T-helper 22 cell (primary cell): ENCODE measurements around the gene ZNF341.

Experiments used
- DNase-seq: peaks from one replicate; pipeline ENCODE4 v3.0.0-alpha.2; 2020; ENCODE audit warnings: low read depth

The ZNF341 gene

DNA sequence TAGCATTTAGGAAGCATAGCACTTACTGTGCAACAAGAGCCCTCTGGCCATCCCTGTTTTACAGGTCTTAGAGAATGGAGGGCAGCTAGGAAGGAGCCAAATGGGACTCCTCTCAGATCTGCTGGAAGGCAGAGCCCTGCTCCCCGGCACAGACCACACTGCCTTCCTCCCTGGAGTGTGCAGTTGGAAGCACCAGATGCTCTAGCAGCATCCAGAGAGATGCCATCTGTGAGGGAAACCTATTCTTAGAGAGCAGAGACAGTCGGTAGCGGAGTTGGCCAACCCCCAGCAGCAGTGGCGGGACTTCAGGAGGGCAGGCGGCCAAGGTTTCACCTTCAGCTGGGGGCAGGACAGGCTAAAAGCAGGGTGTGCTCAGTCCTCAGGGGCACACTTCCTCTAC, 28.9 kb upstream of the ZNF341 start:
- no peak for DNase-seq

DNA sequence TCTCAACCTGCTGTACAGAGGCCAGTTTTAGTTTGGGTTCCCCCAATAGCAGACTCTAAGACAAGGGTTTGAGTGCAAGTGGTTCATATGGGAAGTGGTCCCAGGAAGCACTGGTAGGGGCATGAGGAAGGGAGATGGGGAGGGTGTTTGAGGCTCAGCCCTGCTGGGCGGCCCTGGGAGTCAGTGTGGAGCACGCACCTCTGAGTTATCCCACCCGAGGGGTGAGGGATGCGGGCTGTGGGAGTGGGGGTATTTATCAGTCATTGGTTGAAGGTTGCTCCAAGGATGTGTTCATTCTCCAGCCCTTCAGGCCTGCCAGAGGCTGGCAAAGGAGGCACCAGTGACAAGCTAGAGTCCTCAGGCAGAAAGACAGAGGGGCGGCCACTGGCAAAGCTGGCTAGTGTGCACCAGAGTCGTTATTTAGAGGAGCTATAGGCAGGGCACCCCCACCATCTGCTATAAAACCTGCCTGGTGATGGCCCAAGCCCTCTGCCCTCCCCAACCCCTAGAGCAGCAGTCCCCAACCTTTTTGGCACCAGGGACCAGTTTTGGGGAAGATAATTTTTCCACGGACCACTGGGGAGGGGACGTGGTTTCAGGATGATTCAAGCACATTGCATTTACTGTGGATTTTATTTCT, 28.2 kb upstream of the ZNF341 start:
- no peak for DNase-seq

DNA sequence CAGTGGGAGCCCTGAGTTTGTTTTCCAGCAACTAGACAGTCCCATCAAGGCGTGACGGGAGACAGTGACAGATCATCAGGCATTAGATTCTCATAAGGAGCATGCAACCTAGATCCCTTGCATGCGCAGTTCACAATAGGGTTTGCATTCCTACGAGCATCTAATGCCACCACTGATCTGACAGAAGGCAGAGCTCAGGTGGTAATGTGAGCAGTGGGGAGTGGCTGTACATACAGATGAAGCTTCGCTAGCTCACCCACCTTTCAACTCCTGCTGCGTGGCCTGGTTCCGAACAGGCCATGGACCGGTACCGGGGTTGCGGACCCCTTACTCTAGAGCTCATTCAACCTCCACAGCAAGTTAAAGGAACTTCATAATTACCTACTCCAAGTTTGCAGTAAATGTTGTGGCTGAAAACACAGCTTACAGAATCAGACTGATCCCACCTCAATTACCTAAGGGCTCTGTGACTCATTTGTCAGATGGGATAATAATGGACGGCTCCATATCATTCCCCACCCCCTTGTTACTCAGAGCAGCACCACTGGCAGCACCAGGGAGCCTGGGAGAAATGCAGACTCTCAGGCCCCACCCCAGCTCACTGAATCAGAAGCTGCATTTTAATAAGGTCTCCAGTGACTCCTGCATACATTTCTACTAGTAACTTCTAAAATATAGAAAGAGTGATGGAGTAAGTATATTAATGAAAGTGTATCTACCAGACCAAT, 27.4 kb upstream of the ZNF341 start:
- no peak for DNase-seq

DNA sequence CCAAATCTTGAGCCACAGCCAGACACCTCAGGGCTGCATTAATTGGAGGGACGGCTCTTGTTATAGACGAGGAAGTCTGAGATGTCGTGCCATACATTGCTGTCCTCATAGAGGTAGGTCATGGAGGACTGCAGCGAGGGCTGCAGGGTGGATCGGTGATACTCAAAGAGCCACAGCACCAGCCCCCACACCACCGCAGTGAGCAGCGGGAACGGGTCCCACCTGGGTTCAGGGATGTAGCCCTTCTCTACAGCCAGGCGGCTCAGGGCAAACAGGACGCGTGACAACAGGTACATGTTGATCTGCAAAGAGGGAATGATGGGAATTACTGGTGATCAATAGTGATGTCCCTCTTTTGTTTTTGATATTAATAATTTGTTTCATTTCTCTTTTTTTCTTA, 24.1 kb upstream of the ZNF341 start:
- DNase-seq, result no peak

DNA sequence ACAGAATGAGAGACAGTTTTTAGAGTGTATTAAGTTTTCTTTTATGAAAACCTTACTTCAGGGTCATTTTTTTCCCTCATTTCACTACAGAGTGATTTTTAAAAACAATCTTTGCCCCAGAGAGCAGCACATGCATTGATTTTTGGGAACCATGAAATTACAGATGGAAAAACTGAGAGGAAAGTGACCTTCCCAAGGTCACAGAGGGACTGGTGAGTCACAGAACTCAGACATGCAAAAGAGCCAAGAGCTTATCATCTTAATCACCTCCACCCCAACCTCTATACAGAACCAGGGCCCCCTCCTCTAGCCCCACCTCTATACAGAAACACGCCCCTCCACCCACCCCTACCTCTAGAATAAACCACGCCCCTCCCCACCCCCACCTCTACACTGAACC, 22.4 kb upstream of the ZNF341 start:
- DNase-seq, result no peak

DNA sequence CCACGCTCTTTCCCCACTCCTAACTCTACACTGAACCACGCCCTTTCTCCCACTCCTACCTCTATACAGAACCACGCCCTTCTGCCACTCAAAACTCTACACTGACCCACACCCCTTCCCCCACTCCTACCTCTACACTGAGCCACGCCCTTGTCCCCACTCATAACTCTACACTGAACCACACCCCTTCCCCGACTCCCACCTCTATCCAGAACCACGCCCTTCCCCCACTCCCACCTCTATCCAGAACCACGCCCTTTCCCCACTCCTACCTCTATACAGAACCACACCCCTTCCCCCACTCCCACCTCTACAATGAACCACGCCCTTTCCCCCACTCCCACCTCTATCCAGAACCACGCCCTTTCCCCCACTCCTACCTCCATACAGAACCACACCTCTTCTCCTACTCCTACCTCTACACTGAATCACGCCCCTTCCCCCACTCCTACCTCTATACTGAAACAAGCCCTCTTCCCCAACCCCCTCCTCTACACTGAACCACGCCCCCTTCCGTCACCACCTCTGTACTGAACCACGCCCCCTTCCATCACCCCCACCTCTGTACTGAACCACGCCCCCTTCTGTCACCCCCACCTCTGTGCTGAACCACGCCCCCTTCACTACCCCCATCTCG, 21.8 kb upstream of the ZNF341 start:
- no peak for DNase-seq

DNA sequence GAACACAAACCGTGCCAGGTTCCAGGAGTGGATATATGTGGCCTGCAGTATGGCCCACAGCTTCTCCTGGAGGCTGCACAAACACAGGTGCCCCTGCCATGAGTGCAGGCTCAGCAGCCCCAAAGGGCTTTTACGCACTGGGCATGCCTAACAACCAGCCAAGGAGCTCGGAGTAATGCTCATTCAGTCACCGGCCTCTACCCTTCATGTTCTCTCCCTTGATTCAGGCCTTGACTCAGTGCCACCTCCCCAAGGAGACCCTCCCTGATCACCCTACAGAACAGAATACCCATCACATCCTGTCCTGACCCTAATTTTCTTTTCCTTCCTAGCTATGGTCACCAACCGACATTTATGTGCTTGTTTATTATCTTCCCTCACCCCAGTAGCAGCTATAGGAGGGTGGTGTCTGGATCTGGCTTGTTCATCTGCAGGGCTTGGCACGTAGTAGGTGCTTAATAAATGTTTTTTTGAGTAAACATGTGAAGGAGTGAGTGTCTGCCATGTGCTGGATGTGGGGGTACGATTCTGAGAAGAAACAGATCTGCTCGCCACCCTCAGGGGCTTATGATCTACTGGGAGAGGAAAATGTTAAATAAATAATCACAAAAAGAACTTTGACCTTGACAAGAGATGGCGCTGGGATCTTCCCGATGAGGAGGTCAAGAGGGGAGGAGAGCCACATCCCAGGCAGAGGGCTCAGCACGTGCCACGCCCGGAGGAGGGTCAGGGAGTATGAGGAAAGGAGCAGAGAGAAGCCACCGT, 20.9 kb upstream of the ZNF341 start:
- DNase-seq, result no peak

DNA sequence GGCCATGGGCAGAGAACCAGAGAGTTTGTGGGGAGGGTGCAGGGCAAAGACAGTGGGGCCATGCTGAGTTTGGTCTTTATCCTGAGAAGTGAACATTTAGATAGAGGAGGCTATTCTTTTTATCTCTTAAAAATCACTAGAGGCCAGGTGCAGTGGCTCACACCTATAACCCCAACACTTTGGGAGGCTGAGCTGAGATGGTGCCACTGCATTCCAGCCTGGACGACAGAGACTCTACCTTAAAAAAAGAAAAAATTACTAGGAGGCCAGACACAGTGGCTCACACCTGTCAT, 20.4 kb upstream of the ZNF341 start:
- no peak for DNase-seq

DNA sequence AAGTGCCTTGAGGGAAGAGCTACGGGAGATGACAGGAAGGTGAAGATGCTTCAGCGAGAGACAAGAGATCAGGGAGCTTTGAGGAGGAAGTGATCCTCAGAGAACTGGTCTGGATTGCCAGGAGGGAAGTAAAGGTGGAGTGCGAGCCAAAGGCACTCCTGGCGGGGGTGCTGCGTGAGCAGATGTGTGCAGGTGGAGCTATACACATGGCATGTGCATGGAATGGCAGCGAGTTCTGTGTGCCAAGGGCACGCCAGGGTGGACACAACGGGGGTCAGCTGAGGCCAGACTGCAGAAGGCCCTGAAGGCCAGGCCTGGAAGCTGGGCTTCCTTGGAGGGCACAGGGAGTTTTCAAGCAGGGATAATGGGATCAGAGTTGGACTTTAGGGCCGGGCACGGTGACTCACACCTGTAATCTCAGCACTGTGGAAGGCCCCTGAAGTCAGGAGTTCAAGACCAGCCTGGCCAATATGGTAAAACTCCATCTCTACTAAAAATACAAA, 17.9 kb upstream of the ZNF341 start:
- DNase-seq, result no peak

DNA sequence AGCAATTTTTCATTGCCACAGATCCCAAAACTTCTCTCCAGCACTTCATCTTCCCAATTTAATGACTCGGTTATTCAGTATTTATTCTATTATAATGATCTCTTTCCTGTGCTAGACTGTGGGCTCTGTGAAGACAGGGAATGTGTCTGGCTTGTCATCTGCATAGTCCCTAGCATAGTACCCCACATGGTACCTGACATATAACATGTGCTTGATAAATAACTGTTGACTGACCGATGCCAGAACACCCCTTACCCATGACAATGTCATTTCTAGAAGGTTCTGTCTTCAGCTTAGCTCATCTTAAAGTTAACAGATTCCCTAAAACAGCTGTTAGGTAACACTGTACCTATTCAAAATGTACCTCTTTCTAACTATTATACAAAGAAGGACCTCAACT, 15.3 kb upstream of the ZNF341 start:
- no peak for DNase-seq

DNA sequence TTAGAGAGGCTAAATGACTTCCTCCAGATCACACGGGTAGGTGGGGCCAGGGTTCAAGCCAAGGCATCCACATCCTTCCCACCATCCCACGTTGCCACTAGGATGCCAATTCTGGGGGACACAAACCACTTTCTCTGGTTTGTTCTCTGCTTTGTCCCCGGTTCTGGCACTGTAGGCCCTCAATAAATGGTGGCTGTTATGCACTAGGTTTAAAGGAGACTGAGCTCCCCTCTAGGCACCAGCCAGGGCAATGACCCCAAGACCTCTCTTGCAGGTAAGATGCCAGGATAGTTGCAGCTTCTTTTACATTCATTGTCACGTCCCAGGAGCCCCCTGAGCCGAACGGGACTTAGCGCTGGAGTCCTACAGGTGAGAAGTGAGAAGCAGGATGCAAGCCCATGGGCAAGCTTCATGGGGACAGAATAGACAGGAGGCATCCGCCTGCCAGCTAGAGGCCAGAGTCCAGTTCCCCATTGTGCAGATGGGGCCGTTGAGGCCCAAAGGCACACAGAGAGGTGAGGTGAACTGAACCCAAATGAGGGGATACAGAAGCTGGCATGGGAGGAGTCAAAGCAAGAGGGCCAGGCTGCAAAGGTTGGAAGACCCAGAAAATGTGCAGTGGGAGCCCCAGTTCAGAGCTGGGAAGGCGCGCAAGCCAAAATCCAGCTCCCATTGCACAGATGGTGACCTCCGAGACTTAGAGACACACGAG, 12.4 kb upstream of the ZNF341 start:
- no peak for DNase-seq

DNA sequence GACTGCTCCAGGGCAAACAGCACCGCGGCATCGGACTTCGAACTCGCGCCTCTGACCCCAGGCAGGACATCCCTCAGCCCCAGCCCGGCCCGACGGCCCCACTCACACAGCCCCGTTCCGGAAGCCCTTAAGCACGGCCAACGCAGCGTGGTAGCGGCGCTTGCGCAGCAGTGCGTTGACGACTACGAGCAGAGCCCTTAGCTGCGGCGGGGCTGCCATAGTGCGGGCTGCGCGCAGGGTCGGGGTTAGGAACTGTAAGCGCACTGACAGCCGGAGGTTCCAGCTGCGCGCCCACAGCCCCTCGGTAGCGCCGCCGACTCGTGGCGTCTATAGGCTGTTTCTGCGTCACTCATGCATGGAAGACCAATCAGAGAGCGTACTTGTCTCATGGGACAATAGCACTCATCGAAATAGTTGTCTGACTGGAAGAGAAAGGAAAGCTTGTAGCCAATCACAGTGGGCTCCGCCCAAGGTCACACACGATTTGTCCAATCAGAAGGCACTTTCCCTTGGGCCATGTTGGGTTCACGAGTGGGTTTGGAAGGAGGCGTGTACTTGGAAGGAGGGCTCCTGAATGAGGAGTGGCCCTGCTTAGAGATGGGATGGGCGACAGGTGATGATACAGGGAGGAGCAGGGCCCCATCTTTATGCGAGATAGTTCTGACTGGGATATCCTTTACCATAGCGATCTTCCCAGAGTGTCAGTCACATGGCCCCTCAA, 11.6 kb upstream of the ZNF341 start, which contains the start of gene PXMP4:
Gene PXMP4 (minus strand): TSS at position 322 of the 721 bp plus-strand sequence. CDS start 103 bp downstream, at position 219.
- DNase-seq, result peak; percentile 81

DNA sequence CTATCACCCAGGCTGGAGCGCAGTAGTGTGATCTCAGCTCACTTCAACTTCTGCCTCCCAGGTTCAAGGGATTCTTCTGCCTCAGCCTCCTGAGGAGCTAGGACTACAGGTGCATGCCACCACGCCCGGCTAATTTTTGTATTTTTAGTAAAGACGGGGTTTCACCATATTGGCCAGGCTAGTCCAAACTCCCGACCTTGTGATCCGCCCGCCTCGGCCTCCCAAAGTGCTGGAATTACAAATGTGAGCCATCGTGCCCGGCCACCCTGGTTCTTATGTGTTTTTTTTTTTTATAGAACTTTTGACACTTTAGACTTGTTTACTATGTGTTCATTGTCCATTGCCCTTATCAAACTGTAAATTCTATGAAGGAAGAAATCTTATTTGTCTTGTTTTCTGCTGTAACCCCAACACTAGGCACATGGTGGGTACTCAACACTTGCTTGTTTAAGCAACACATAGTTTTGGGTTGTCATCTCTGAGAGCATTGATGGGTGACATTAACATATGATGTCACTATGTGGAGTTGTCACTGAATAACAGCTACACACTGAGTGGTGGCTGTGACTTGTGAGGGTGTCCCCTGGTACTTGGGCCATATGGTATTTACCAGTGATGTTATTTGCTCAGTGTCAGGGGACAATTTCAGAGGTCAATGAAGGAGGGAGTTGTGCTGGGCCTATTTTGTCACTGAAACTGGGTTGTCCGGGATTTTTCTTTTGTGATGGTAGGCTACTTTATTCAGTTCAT, 10.2 kb upstream of the ZNF341 start:
- DNase-seq, result no peak

DNA sequence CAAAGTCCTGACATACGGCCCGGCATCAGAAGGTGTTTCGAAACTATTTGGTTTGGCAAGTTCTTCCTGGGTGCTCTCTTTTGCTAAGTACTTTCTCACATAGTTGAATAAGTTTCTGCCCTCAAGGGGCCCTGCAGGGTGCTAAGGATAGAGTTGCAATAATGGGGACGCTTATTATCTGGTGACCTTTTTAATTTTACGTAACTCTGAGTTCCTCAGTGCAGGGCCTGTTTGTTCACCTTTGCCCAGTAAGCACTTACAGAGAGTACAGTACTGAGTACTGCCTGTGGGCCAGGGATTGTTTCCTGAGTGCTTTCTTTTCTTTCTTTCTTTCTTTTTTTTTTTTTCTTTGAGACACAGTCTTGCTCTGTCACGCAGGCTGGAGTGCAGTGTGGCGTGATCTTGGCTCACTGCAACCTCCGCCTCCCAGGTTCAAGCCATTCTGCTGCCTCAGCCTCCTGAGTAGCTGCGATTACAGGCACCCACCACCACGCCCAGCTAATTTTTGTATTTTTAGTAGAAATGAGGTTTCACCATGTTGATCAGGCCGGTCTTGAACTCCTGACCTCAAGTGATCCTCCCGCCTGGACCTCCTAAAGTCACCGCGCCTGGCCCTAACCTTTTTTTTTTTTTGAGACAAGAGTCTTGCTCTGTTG, 7.2 kb upstream of the ZNF341 start:
- DNase-seq, result no peak

DNA sequence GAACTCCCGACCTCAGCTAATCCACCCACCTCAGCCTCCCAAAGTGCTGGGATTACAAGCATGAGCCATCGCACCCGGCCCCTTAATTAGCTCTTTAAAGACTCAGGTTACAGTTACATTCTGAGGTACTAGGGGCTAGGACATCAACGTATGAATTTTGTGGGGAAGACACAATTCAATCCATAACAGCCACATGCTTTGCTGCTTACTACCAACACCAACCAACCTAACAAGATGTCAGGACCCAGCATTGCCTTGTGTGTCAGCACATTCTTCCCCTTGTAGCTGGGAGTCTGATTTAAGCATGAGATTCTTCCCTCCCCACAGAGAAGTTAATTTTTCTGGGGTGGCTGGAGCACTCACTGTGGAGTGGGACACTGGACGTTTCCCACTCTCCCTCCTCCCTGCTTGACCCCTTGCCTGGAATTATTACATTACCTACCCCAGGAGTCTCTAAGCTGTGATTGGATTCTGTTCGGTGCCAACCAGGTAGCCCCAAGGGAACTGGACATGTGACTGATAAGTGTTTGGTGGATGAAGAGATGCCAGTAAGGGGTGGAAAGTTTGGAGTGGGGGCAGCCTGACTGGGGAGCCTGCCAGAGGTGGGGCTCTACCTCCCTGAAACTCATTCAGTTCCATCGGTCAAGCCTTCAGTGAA, 6.1 kb upstream of the ZNF341 start:
- no peak for DNase-seq

DNA sequence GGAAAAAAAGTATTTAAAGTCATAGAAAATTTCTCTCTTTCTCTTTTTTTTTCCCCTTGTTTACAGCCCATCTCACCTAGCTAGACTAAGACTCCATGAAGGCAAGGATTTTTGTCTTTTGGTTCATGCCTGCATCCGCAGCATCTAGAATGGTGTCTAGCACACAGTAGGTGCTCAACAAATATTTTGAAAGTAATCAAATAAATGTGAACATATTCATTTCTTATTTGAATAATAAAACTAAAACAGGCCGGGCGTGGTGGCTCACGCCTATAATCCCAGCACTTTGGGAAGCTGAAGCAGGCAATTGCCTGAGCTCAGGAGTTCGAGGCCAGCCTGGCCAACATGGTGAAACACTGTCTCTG, 4.7 kb upstream of the ZNF341 start:
- DNase-seq, result no peak

DNA sequence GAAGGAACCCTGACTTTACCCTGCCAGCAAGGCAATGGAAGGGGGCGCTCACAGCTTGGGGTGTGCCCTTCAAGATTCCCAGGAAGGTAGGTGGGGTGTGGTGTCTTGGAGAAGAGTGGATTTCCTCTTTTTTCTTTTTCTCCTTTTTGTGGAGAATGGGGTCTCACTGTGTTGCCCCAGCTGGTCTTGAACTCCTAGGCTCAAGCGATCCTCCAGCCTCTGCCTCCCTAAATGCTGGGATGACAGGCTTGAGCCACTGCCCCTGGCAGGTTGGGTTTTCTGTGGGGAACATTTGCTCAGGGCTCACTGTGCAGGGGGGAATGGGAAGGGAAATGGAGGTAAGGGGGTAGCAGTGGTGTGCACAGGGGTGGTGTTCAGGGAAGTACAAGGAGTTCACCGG, 4.0 kb upstream of the ZNF341 start:
- DNase-seq, result no peak

DNA sequence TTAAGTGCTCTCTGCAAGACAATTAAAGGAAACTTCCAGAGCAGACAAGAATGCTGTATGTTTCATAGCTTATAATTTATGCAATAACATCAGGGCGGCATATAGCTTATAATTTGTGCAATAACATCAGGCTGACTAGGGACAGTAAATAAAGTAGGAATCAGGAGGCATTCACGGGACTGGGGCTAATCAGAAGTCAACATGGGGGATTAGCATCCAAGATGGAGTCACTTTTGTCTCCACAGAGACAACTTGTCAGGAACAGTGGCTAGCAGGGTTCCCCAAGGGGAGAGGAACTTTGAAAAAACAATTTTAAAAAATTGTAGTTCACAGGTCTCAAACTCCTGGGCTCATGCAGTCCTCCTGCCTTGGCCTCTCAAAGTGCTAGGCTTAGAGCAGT, 3.3 kb upstream of the ZNF341 start:
- DNase-seq, result no peak

DNA sequence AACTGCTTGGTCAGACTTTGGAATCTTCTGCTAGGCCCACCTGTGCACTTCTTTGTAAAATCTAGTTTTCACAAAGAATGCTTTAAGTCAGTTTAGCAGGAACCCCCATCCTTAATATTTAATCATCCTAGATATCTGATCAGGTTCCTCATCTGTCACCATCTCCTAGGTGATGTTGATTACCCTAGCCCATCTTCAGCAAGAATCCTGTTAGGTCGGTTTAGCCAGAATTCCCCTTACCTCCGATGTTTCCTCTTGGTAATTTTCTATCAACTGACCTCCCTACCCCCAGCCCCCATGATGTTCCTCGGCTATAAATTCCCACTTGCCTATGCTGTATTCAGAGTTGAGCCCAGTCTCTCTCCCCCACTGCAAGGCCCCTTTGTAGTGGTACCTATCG, 2.7 kb upstream of the ZNF341 start:
- DNase-seq, result no peak
